ENCODE measurements around the gene RBAK. TPM values are rescaled to one million over a fixed set of nuclear protein-coding genes. Genes with fewer than 3 reads are reported as not detected.

RBAK gene
- total RNA-seq, 1 experiment from 2014 or later, result 14.8 TPM

DNA sequence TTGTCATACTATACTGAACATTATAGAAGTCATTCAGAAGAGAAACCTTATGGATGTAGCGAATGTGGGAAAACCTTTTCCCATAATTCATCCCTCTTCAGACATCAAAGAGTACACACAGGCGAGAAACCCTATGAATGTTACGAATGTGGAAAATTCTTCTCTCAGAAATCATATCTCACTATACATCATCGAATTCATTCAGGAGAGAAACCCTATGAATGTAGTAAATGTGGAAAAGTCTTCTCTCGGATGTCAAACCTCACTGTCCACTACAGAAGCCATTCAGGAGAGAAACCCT lies 19.4 kb downstream of the RBAK start:
- no peak for ATAC-seq
- Histone ChIP-seq H3K4me3 (ENCODE audit: low read depth in 2 of 2, low read length in 2 of 2) (no peak overlapping the region), H3K4me1 (ENCODE audit: control insufficient read depth, insufficient read depth, low read length) (no peaks in the 10 kb centered on the region), H3K9me3 (ENCODE audit: control insufficient read depth, insufficient read depth, low read depth, low read length) (peaks cover 96% of the 10 kb centered on the region), H3K27me3 (ENCODE audit: control insufficient read depth, insufficient read depth, low read length) (no peaks in the 10 kb centered on the region), H3K36me3 (ENCODE audit: control insufficient read depth, insufficient read depth, low read length) (peaks cover 27% of the 10 kb centered on the region), H3K27ac (ENCODE audit: low read length) (no peak overlapping the region)
- BruUV-seq (replicated peaks), result no TSS peak
- in situ Hi-C loops (cut with HindIII; ENCODE audit: low pct_unique_long_range_greater_than_20kb, low sequenced_read_pairs), result no loop called here
- DNase-seq (ENCODE audit: low read depth, low spot score), result no peak
- ChIA-PET POLR2A (no interaction called here), CTCF (no interaction called here)
- intact Hi-C loops (cut with micrococcal nuclease; ENCODE audit: unreplicated experiment), result no loop called here
- TF ChIP-seq POLR2AphosphoS5 (IDR thresholded peaks at IDR 0.05; ENCODE audit: low read depth, low read length) (no peak), SIN3A (IDR thresholded peaks at IDR 0.05; ENCODE audit: borderline replicate concordance, insufficient read depth, low read depth, low read length) (no peak), TCF7L2 (IDR thresholded peaks at IDR 0.05; ENCODE audit: low read depth, low read length) (no peak)
- TF ChIP-seq, protein P1, sequence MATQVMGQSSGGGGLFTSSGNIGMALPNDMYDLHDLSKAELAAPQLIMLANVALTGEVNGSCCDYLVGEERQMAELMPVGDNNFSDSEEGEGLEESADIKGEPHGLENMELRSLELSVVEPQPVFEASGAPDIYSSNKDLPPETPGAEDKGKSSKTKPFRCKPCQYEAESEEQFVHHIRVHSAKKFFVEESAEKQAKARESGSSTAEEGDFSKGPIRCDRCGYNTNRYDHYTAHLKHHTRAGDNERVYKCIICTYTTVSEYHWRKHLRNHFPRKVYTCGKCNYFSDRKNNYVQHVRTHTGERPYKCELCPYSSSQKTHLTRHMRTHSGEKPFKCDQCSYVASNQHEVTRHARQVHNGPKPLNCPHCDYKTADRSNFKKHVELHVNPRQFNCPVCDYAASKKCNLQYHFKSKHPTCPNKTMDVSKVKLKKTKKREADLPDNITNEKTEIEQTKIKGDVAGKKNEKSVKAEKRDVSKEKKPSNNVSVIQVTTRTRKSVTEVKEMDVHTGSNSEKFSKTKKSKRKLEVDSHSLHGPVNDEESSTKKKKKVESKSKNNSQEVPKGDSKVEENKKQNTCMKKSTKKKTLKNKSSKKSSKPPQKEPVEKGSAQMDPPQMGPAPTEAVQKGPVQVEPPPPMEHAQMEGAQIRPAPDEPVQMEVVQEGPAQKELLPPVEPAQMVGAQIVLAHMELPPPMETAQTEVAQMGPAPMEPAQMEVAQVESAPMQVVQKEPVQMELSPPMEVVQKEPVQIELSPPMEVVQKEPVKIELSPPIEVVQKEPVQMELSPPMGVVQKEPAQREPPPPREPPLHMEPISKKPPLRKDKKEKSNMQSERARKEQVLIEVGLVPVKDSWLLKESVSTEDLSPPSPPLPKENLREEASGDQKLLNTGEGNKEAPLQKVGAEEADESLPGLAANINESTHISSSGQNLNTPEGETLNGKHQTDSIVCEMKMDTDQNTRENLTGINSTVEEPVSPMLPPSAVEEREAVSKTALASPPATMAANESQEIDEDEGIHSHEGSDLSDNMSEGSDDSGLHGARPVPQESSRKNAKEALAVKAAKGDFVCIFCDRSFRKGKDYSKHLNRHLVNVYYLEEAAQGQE (IDR thresholded peaks at IDR 0.05; ENCODE audit: insufficient read depth in 1 of 2, low read depth in 2 of 2, low read length in 1 of 2), result no peak
- TF ChIP-seq, protein P2, sequence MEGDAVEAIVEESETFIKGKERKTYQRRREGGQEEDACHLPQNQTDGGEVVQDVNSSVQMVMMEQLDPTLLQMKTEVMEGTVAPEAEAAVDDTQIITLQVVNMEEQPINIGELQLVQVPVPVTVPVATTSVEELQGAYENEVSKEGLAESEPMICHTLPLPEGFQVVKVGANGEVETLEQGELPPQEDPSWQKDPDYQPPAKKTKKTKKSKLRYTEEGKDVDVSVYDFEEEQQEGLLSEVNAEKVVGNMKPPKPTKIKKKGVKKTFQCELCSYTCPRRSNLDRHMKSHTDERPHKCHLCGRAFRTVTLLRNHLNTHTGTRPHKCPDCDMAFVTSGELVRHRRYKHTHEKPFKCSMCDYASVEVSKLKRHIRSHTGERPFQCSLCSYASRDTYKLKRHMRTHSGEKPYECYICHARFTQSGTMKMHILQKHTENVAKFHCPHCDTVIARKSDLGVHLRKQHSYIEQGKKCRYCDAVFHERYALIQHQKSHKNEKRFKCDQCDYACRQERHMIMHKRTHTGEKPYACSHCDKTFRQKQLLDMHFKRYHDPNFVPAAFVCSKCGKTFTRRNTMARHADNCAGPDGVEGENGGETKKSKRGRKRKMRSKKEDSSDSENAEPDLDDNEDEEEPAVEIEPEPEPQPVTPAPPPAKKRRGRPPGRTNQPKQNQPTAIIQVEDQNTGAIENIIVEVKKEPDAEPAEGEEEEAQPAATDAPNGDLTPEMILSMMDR (IDR thresholded peaks at IDR 0.05), result no peak

DNA sequence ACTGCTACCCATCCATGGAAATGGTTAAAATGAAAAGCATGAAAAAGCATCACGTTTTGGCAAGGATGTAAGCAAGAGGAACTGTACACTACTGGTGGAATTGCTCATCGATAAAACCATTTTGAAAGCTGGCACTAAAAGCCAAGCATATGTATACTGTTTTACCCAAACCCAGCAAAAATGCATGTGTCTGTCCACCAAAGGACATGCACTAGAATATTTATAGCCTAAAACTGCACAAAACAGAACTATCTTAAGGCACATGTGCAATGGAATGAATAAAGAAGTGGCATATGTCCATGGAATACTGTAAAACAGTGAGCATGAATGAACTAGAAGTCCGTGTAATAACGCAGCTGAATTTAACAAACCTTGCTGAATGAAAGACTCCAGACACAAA lies 22.9 kb downstream of the RBAK start:
- ATAC-seq (no peak), DNase-seq (ENCODE audit: low read depth, low spot score) (no peak)
- POLR2A ChIA-PET, result no interaction called here
- H3K4me1 ChIP-seq (ENCODE audit: control insufficient read depth, insufficient read depth, low read length), result no peaks in the 10 kb centered on the region
- TF ChIP-seq TCF7L2 (IDR thresholded peaks at IDR 0.05; ENCODE audit: low read depth, low read length), result no peak
- no peak for TF ChIP-seq SIN3A (IDR thresholded peaks at IDR 0.05; ENCODE audit: borderline replicate concordance, insufficient read depth, low read depth, low read length)
- no peak for TF ChIP-seq POLR2AphosphoS5 (IDR thresholded peaks at IDR 0.05; ENCODE audit: low read depth, low read length)
- TF ChIP-seq, protein P1 (IDR thresholded peaks at IDR 0.05; ENCODE audit: insufficient read depth in 1 of 2, low read depth in 2 of 2, low read length in 1 of 2), result no peak
- TF ChIP-seq, protein P2 (IDR thresholded peaks at IDR 0.05), result no peak
- intact Hi-C loops (cut with micrococcal nuclease; ENCODE audit: unreplicated experiment), result no loop called here
- no peak overlapping the region for H3K27ac ChIP-seq (ENCODE audit: low read length)
- peaks cover 61% of the 10 kb centered on the region for H3K9me3 ChIP-seq (ENCODE audit: control insufficient read depth, insufficient read depth, low read depth, low read length)
- CTCF ChIA-PET, result no interaction called here
- H3K36me3 ChIP-seq (ENCODE audit: control insufficient read depth, insufficient read depth, low read length), result peaks cover 11% of the 10 kb centered on the region
- BruUV-seq (replicated peaks), result no TSS peak
- H3K27me3 ChIP-seq (ENCODE audit: control insufficient read depth, insufficient read depth, low read length), result no peaks in the 10 kb centered on the region
- in situ Hi-C loops (cut with HindIII; ENCODE audit: low pct_unique_long_range_greater_than_20kb, low sequenced_read_pairs), result no loop called here
- H3K4me3 ChIP-seq (ENCODE audit: low read depth in 2 of 2, low read length in 2 of 2), result no peak overlapping the region

All from Panc1 (cell line).